Neutrophil (primary cell): ENCODE results near the gene MALRD1.

Experiments
- H3K27ac ChIP-seq: fragments of 200-600 bp; sonication (generic); 2 replicates; pipeline ENCODE4 v1.5.1; 2016; ENCODE audit warnings: mild to moderate bottlenecking, moderate library complexity
- H3K27me3 ChIP-seq: fragments of 200-600 bp; sonication (generic); 2 replicates; pipeline ENCODE4 v1.6.0; 2016; ENCODE audit warnings: mild to moderate bottlenecking
- H3K36me3 ChIP-seq: fragments of 200-600 bp; sonication (generic); 2 replicates; pipeline ENCODE4 v1.5.1; 2017
- H3K4me1 ChIP-seq, 2 experiments: fragments of 200-600 bp in 1 of 2; sonication (generic) in 1 of 2; 1 replicate in 1 of 2; 2 replicates in 1 of 2; pipeline versions ENCODE4 v1.5.1 to v1.6.1; 2013 to 2016; ENCODE audit warnings: low read depth in 1 of 2, low read length in 1 of 2, mild to moderate bottlenecking in 1 of 2, moderate library complexity in 1 of 2; ENCODE audit not compliant: control insufficient read depth in 1 of 2, insufficient read depth in 1 of 2
- H3K4me3 ChIP-seq, 2 experiments: fragments of 200-600 bp in 1 of 2; sonication (generic) in 1 of 2; 1 replicate in 1 of 2; 2 replicates in 1 of 2; pipeline ENCODE4 v1.5.1; 2013 to 2016; ENCODE audit warnings: low read depth in 1 of 2, low read length in 1 of 2, mild to moderate bottlenecking in 1 of 2, moderate library complexity in 1 of 2
- H3K9me3 ChIP-seq: fragments of 200-600 bp; sonication (generic); 2 replicates; pipeline ENCODE4 v1.5.1; 2016
- TF ChIP-seq, protein P1 (sequence below): fragments of 200-600 bp; sonication (generic); IDR thresholded peaks from 2 replicates; pipeline ENCODE4 v1.5.1; 2016; ENCODE audit warnings: antibody characterized with exemption

The MALRD1 gene

GRCh38 chr10:19707376-19707775 lies 658.8 kb downstream of the MALRD1 start:
- H3K27ac ChIP-seq, result no peak overlapping the region
- TF ChIP-seq, protein P1, sequence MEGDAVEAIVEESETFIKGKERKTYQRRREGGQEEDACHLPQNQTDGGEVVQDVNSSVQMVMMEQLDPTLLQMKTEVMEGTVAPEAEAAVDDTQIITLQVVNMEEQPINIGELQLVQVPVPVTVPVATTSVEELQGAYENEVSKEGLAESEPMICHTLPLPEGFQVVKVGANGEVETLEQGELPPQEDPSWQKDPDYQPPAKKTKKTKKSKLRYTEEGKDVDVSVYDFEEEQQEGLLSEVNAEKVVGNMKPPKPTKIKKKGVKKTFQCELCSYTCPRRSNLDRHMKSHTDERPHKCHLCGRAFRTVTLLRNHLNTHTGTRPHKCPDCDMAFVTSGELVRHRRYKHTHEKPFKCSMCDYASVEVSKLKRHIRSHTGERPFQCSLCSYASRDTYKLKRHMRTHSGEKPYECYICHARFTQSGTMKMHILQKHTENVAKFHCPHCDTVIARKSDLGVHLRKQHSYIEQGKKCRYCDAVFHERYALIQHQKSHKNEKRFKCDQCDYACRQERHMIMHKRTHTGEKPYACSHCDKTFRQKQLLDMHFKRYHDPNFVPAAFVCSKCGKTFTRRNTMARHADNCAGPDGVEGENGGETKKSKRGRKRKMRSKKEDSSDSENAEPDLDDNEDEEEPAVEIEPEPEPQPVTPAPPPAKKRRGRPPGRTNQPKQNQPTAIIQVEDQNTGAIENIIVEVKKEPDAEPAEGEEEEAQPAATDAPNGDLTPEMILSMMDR, result no peak
- no peak overlapping the region for H3K4me3 ChIP-seq
- H3K9me3 ChIP-seq, result peaks cover 9% of the 10 kb centered on the region
- H3K4me1 ChIP-seq, result no peaks in the 10 kb centered on the region
- H3K36me3 ChIP-seq, result no peaks in the 10 kb centered on the region
- H3K27me3 ChIP-seq, result no peaks in the 10 kb centered on the region

- TF ChIP-seq, protein P1, result no peak
- no peak overlapping the region for H3K4me3 ChIP-seq
- H3K36me3 ChIP-seq, result no peaks in the 10 kb centered on the region
- peaks cover 9% of the 10 kb centered on the region for H3K9me3 ChIP-seq
- no peaks in the 10 kb centered on the region for H3K4me1 ChIP-seq
- H3K27ac ChIP-seq, result no peak overlapping the region
- no peaks in the 10 kb centered on the region for H3K27me3 ChIP-seq
Measured at GRCh38 chr10:19708031-19708430, 659.4 kb downstream of the MALRD1 start.

- H3K4me3 ChIP-seq, result no peak overlapping the region
Measured at GRCh38 chr10:19710600-19710999, 662.0 kb downstream of the MALRD1 start.

DNA sequence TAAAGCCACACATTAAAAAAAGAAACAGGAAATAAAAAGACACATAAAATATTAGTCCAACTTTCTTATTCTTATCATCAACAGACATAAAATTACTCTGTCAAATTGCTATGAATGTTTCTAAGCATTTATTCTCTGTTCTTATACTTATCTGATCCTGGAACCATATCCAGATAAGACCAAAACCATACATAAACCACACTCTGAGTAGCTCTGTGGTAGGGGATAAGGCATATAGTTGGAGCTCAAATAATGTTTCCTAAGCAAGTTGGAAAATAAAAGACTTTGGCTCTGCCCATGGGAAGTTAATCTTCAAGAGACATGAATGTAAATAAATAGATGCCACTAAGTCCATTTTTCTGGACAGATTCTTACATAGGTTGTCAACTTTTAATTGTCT lies 664.6 kb downstream of the MALRD1 start:
- H3K27ac ChIP-seq, result no peak overlapping the region
- TF ChIP-seq, protein P1, result no peak
- H3K9me3 ChIP-seq, result peaks cover 9% of the 10 kb centered on the region
- H3K36me3 ChIP-seq, result no peaks in the 10 kb centered on the region
- H3K4me3 ChIP-seq, result no peak overlapping the region
- H3K4me1 ChIP-seq, result no peaks in the 10 kb centered on the region
- no peaks in the 10 kb centered on the region for H3K27me3 ChIP-seq

More at GRCh38 chr10:19710600-19710999, 662.0 kb downstream of the MALRD1 start:
- H3K4me1 ChIP-seq, result no peaks in the 10 kb centered on the region
- TF ChIP-seq, protein P1, result no peak
- H3K9me3 ChIP-seq, result peaks cover 9% of the 10 kb centered on the region
- no peak overlapping the region for H3K27ac ChIP-seq
- H3K27me3 ChIP-seq, result no peaks in the 10 kb centered on the region
- no peaks in the 10 kb centered on the region for H3K36me3 ChIP-seq

DNA sequence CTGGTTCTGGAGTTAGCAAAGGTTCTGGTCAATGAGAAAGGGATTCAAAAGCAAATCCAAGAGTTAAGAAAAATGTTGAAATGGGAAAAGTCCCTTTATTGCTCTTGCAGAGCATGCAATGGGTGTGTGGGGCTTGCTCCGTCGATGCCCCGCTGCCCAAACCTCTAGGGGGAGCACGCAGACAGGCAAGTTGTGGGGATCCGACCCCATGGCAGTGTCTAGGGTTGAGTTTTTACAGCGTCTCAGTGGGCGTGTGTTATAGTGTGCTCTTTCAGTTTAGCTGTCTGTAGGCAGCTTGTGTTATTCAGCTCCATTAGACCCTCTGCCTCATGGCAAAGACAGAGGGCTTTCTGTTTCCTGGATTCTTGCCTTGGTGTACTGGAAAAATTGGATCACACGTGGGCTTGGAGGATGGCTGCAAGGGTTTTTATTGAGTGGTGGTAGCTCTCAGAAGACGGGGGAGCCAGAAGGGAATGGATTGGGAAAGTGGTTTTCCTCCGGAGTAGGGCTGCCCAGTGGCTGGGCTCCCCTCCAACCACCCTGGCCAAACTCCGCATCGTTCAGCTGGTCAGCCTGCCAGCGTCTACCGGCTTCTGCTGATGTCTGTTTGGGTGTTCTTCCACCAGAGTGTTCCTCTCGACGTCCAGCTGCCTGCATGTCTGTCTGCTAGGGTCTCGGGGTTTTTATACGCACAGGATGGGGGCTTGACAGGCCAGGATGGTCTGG lies 665.4 kb downstream of the MALRD1 start:
- H3K36me3 ChIP-seq, result no peaks in the 10 kb centered on the region
- no peaks in the 10 kb centered on the region for H3K4me1 ChIP-seq
- TF ChIP-seq, protein P1, result no peak
- H3K4me3 ChIP-seq, result no peak overlapping the region
- H3K27ac ChIP-seq, result no peak overlapping the region
- peaks cover 9% of the 10 kb centered on the region for H3K9me3 ChIP-seq
- no peaks in the 10 kb centered on the region for H3K27me3 ChIP-seq
